IPS-NIHi7 (cell line): ENCODE measurements around the gene UGGT2.
"Not testable (repeated sequence)": the region's sequence is repeated elsewhere in the genome, so short reads cannot be mapped to it uniquely, and the experiment has no call there.

Source experiments
- DNase-seq: peaks from one replicate; pipeline ENCODE4 v3.0.0; 2012; ENCODE audit warnings: mixed read lengths; ENCODE audit errors: extremely low spot score

UGGT2 gene

DNA sequence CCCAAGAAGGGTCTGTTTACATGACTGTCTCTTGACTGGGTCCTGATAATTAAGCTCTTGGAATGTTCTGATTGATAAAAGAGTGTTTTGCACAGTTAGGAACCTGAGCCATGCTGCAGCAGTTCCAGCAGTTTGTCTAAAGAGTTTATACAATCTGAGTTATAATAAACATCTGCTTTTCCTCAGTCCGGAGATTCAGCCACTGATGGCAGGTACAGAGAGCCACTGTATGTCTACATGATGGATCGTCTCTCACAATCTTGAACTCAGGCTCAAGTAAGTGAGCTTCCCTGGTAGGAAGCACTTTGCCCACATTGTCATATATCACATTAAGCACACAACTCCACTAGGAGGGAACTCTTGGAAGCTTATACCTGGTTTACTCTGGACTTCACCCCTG is 84.3 kb downstream of the UGGT2 start:
- DNase-seq: no peak

DNA sequence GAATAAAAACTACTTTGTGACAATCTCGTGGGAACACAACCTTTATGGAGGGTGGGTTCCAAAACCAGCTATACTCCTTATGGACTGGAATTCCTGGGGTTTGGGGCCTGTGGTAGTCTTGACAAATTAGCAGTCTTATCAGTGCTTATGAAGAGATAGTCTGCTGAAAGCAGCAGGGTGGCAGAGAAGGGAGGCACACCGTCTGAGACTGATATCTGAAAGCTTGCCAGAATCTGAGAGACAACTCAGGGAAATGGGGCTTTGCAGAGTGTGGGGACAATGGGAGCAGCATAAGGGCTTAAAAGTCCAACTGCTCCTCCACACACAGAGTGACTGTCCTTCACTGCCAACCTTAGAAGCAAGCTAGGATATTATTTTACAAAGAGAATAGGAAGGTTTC is 95.9 kb downstream of the UGGT2 start:
- no peak for DNase-seq

DNA sequence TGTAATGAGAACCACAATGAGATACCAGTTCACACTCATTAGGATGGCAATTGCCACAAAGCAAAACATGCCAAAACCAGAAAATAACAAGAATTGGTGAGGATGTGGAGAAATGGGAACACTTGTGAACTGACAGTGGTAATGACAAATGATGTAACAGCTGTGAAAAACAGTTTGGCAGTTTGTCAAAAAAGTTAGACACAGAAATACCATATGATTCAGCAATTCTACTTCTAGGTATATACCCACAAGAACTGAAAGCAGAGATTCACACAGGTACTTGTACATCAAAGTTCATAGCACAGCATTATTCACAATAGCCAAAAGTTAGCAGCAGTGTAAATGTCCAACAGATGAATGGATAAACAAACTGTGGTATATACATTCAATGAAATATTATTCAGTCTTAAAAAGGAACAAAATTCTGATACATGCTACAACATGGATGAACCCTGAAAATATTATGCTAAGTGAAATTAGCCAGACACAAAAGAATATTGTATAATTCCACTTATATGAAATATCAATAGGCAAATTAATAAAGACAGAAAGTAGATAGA is 96.5 kb downstream of the UGGT2 start:
- no peak for DNase-seq

DNA sequence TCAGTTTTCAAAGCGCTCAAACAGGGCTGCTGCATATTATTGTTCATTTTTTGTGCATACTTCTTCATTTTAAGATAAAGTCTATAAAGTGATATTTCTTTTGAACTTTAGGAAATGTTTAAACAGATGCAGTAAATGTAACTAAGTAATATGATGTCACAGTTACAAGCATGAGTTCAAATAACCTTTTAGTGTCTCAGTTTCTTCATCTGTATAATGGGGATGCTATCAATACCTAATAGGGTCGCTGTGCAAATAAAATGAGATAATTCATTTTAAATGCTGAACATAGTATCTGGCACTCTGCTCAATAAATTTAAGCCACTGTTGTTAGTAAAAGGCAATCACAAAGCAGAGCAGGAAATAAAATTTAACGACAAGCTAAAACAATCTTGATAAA is 97.5 kb downstream of the UGGT2 start:
- DNase-seq: no peak

DNA sequence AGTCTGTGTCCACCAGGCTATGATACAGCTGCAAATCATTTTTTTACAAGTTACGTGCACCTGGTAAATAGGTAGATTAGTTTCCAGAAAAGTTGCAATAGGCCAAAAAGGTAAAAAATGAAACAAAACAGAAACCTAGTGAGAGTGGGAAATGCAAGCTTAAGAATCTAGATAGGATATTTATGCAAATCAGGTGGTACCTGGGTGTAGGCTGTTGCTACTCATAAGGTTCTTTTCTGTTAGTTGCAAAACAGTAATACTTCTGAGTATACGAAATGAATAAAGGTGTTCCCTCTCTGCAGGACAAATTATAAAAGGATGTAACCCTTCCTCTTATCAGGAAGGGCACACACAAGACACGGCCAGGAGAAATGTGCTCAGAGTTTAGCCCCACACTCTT is 97.9 kb downstream of the UGGT2 start:
- DNase-seq: no peak

DNA sequence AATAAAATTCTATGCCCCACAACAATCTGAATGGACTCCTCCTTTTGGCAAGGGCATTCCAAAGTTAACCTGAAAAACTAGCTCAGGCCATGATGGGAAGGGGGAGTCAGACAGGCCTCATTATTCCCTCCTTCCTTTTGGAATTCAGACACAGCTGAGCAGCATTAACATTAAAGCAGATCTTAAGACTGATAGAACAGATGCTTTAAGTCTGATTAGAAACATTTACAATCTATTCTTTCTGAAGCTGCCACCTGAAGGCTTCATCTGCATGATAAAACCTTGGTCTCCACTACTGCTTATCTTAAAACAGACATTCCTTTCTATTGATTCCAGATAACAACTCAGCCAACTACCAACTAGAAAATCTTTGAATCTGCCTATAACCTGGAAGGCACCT is 98.9 kb downstream of the UGGT2 start:
- no peak for DNase-seq

DNA sequence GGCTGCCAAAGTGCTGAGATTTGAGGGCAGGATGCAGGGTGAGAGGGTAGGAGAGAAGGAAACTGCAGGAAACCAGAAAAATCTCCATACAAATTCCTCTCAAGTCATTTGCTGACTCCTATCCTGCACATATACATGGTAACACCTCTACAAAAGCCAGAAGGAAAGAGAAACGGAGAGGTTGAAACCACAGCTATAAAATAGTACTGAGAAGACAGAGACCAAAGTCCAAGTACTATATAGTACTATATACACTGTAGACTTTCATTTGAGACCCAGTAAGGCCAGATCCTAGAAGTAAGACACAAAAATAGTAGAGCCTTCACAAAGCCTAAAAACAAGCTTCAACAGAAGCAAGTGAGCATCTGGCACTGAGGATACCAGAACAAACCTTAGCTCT is 103.1 kb downstream of the UGGT2 start:
- DNase-seq: no peak

DNA sequence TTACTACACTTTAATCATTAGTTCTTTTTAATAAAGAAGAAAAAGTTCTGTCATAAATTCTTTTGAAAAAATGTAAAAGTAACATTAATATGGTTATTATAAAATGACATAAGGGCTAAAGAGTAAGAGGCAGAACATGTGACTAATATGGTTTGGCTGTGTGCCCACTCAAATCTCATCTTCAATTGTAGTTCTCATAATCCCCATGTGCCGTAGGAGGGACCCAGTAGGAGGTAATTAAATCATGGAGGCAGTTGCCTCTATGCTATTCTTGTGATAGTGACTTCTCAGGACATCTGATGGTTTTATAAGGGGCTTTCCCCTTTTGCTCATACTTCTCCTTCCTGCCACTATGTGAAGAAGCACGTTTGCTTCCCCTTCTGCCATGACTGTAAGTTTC is 104.5 kb downstream of the UGGT2 start:
- DNase-seq: no peak

DNA sequence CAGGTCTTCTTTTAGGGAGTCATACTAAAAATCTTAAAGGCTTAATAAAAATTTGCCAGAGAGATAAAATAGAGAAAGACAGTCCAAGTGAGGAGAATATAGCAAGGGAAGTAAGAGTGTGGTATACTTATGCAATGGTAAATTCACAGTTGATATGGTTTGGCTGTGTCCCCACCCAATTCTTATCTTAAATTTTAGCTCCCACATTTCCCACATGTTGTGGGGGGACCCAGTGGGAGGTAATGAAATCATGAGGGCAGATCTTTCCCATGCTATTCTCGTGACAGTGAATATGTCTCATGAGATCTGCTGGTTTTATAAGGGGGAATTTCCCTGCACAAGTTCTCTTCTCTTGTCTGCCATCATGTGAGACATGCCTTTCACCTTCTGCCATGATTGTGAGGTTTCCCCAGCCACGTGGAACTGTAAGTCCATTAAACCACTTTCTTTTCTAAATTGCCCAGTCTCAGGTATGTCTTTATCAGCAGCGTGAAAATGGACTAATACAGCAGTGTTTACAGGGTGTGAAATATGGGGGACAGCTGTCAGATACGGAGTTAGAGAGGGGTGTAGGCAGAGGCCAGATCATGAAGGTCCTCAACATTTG is 115.4 kb downstream of the UGGT2 start:
- no peak for DNase-seq

DNA sequence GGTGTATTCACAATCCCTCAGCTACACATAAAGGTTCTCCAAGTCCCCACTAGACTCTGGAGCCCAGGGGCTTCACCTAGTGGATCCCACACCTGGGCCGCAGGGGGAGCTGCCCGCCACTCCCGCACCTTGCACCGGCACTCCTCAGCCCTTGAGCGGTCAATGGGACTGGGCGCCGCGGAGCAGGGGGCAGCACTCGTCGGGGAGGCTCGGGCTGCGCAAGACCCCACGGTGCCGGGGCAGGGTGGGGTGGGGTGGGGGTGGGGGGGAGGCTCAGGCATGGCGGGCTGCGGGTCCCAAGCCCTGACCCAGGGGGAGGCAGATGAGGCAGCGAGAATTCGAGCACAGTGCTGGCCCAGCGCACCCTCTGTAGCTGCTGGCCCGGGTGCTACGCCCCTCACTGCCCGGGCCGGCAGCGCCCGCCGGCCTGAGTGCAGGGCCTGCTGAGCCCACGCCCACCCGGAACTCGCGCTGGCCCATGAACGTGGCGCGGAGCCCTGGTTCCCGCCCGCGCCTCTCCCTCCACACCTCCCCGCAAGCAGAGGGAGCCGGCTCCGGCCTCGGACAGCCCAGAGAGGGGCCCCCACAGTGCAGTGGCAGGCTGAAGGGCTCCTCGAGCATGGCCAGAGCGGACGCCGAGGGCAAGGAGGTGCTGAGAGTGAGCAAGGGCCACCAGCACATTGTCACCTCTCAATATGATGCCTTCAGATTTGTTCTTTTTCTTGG is 121.7 kb downstream of the UGGT2 start:
- DNase-seq: no peak

DNA sequence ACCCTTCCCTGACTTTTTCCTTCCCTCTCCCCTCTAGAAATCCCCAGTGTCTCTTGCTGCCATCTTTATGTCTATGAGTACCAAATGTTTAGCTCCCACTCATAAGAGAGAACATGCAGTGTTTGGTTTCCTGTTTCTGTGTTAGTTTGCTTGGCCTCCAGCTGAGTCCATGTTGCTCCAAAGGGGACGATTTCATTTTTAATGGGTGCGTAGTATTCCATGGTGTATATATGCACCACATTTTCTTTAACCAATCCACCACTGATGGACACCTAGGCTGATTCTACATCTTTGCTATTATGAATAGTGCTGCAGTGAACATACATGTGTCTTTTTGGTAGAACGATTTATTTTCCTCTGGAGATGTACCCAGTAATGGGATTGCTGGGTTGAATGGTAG is 123.8 kb downstream of the UGGT2 start:
- no peak for DNase-seq

DNA sequence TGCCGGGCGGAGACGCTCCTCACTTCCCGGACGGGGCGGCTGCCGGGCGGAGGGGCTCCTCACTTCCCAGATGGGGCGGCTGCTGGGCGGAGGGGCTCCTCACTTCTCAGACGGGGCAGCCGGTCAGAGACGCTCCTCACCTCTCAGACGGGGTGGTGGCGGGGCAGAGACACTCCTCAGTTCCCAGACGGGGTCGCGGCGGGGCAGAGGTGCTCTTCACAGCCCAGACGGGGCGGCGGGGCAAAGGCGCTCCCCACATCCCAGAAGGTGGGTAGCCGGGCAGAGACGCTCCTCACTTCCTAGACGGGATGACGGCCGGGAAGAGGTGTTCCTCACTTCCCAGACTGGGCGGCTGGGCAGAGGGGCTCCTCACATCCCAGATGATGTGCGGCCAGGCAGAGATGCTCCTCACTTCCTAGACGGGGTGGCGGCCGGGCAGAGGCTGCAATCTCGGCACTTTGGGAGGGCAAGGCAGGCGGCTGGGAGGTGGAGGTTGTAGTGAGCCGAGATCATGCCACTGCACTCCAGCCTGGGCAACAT is 124.8 kb downstream of the UGGT2 start:
- DNase-seq: not testable (repeated sequence)

DNA sequence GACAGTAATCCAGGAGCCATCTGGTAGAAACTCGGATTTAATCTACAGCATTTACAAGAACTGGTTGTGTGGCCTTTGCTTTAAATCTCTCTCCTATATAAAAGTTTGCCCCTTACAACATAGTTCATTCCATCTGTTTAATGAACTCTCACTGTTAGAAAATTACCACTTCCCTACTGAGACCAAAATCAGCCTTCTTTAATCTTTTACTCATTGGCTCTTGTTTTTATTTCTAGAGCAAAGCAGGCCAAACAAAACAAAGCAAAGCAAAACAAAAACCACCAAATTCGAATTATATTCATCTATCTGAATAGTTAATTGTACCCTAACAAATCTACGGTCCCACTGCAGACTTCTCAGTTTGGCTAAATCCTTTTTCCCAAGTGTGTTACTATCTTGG is 127.0 kb downstream of the UGGT2 start:
- DNase-seq: no peak

DNA sequence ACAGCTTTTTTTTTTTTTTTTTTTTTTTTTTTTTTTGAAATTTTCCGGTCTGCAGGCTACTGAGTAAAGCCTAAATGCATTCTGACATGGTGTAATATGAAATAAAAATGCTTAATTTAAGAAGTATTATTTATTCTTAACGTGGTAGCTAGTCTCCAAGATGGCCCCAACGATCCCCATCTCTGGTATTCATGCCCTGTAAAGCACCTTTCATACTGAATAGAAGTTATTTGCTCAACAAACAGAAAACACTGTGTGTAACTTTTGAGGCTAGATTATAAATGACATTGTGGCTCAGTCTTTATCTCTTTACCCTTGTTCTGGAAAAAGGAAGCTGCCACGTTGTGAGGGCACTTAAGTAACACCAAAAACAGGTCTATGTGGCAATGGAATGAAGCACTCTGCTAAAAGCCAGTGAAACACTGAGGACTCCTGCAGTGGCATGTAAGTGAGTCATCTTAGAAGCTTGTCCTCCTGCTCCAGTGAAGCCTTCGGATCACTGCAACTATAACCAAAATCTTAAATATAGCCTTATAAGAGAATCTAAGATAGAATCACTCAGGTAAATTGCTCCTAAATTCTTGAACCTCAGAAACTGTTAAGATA is 128.7 kb downstream of the UGGT2 start:
- DNase-seq: peak; percentile 40

DNA sequence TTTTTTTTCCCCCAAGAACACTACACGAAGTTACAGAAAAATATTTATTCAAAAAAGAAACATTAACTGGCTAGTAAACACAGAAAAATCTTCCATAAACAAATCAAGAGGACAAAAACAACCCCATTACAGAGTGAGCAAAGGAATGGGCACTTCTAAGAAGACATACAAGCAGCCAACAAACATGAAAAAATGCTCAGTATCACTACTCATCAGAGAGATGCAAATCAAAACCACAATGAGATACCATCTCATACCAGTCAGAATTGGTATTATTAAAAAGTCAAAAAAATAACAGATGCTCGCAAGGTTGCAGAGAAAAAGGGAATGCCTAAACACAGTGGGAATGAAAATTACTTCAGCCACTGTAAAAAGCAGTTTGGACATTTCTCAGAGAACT is 131.7 kb downstream of the UGGT2 start:
- DNase-seq: no peak

DNA sequence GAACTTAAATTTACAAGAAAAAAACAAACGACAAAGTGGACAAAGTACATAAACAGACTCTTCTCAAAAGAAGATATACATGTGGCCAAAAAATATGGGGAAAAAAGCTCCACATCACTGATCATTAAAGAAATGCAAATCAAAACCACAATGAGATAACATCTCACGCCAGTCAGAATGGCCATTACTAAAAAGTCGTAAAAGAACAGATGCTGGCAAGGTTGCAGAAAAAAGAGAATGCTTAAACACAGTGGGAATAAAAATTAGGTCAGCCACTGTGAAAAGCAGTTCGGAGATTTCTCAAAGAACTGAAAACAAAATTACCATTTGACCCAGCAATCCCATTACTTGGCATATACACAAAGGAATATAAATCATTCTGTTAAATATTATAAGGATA is 132.7 kb downstream of the UGGT2 start:
- DNase-seq: no peak

DNA sequence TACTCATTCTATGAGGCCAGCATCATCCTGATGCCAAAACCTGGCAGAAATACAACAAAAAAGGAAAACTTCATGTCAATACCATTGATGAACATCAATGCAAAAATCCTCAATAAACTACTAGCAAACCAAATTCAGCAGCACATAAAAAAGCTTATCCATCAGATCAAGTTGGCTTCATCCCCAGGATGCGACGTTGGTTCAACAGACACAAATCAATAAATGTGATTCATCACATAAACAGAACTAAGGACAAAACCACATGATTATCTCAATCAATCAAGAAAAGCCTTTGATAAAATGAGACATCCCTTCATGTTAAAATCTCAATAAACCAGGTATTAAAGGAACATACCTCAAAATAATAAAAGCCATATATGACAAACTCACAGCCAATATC is 134.3 kb downstream of the UGGT2 start:
- no peak for DNase-seq

DNA sequence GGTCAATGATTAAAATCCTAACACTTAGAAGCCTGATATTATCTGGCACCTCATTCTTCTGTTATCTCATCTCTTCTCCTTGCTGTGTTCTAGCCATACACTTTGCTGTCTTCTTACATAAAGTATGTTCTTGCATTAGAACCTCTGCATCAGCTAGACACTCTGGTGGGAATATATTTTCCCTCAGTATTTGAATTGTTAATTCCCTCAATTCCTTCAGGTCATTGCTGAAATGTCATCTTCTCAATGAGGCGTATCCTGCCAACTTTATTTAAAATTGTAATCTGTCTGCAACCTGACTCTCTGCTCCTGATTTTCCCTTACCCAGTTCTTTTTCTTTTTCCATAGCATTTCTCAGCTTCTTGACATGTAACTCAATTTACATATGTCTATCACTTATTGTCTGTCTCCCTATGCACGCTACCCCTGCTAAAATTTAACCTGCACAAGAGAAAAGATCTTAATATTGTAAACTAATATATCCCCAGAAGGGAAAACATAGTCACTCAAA is 138.2 kb downstream of the UGGT2 start:
- DNase-seq: no peak

DNA sequence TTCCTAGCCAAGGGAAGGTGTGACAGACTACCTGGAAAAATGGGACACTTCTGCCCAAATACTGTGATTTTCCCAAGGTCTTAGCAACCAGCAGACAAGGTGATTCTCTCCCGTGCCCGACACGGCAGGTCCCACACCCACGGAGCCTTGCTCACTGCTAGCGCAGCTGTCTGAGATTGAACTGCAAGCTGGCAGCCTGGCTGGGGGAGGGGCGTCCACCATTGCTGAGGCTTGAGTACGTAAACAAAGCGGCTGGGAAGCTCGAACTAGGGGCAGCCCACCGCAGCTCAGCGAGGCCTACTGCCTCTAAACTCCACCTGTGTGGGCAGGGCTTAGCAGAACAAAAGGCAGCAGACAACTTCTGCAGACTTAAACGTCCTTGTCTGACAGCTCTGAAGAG is 146.2 kb downstream of the UGGT2 start:
- no peak for DNase-seq

DNA sequence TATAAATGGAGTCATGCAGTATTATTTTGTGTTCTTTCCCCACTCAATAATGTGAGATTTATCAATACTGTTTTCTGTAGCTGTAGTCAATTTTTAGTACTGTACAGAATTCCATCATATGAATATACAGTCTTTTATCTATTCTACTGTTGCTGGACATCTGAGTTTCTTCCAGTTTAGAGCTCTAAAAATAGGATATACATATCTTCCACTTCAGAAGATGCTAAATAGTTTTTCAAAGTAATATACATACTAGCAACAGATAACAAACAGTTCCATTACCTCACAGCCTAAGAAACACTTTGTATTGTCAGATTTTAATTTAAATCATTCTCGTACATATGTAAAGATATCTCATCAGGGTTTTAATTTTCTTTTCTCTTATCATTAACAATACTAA is 149.6 kb downstream of the UGGT2 start:
- DNase-seq: no peak

DNA sequence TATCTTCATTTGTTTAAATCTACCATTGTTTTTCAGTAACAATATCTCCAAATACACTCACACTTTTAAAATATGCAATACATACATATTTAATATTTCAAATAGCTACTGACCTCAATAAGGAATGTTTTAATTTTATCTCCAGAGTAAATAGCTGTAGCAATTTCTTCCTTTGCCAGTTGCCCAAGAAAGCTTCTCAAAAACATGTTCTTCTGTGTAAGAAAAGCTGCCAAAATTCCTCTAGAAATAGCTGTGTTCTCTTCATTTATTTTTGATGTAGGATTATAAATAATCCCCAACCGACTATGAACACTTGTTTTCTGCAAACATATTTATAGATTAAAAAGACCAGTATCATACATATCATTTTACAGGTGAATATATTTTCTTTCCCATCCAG is 150.5 kb downstream of the UGGT2 start:
- DNase-seq: no peak

DNA sequence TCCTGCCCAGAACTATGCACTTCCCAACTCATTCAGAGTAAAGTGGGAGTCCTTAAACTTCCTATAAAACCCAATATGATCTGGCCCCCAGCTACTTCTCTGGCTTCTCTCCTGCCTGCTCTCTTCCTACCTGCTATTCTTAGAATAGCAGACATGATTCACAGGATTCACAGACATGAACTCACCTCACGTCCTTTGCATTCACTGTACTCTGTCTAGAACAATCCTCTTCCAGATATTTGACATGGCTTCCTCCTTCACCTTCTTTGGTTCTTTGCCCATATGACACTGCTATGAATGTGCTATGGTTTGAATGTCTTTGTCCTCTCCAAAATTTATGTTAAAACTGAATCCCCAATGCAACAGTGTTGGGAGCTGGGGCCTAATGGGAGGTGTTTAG is 154.9 kb downstream of the UGGT2 start:
- no peak for DNase-seq

DNA sequence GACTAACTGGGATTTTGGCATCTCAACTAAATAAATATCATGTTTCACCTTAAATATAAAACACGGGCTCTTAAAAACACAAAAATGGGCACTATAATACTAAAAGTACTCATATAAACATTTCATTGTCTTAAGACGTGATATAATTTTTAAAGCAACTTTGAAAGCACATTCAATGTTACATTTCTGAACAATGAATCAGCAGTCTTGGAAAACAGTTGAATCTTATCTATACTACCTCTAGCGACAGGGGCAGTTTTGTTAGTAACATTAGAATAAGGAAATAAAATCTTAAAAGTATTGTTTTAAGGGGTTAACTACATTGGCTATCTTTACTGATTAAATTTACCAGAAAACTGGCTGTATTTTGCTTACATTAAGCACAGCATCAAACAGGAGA is 156.9 kb downstream of the UGGT2 start:
- DNase-seq: no peak
